Measurements from ENCODE around the gene PALD1.

PALD1 gene

DNA sequence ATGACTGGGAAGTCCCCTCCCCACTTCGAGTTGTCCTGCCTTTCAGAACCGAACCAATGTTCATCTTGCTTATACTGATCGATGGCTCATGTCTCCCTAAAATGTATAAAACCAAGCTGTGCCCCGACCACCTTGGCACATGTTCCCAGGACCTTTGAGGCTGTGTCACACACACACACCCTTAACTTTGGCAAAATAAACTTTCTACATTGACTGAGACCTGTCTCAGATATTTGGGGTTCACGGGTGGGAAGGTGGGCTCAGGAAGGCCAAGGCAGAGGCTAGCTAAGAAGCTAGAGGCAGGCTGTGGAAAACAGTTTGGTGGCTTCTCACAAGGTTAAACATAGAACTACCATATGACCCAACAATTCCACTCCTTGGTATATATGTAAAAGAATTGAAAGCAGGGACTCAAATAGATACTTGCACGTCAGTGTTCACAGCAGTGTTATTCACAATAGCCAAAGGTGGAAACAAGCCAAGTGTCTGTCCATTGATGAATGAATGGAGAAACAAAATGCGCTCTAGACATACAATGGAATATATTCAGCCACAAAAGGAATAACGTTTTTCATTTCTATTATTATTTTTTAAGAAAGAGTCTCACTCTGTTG lies 108.6 kb downstream of the PALD1 start:
- no peak for DNase-seq (ENCODE audit: insufficient read length, low spot score)
- no peak for FAIRE-seq
- TF ChIP-seq, protein P1, sequence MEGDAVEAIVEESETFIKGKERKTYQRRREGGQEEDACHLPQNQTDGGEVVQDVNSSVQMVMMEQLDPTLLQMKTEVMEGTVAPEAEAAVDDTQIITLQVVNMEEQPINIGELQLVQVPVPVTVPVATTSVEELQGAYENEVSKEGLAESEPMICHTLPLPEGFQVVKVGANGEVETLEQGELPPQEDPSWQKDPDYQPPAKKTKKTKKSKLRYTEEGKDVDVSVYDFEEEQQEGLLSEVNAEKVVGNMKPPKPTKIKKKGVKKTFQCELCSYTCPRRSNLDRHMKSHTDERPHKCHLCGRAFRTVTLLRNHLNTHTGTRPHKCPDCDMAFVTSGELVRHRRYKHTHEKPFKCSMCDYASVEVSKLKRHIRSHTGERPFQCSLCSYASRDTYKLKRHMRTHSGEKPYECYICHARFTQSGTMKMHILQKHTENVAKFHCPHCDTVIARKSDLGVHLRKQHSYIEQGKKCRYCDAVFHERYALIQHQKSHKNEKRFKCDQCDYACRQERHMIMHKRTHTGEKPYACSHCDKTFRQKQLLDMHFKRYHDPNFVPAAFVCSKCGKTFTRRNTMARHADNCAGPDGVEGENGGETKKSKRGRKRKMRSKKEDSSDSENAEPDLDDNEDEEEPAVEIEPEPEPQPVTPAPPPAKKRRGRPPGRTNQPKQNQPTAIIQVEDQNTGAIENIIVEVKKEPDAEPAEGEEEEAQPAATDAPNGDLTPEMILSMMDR (IDR thresholded peaks at IDR 0.05; ENCODE audit: insufficient read depth, missing control alignments) = no peak

DNA sequence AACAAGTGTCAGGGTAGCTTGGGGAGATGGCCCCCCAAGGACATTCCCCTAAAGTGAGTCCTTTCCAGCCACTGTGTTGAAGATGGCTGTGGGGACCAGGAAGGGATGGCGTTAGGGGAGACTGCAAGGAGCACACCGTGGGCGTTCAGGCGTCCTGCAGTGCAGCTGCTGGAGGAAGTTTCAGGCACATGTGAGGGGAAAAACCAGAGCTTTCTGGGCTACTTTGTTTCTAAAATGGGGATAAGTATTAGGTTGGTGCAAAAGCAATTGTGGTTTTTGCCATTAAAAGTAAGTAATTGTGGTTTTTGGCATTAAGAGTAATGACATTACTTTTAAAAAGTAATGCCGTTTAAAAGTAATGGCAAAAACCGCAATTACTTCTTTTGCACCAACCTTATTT lies 109.7 kb downstream of the PALD1 start:
- TF ChIP-seq, protein P1 (IDR thresholded peaks at IDR 0.05; ENCODE audit: insufficient read depth, missing control alignments) = no peak
- no peak for FAIRE-seq

GRCh38 chr10:70588859-70589570 lies 110.4 kb downstream of the PALD1 start:
- FAIRE-seq (no peak), DNase-seq (ENCODE audit: insufficient read length, low spot score) (no peak)
- TF ChIP-seq, protein P1 (IDR thresholded peaks at IDR 0.05; ENCODE audit: insufficient read depth, missing control alignments) = no peak

More for the DNA sequence above, 109.7 kb downstream of the PALD1 start:
- no peak for DNase-seq (ENCODE audit: insufficient read length, low spot score)

DNA sequence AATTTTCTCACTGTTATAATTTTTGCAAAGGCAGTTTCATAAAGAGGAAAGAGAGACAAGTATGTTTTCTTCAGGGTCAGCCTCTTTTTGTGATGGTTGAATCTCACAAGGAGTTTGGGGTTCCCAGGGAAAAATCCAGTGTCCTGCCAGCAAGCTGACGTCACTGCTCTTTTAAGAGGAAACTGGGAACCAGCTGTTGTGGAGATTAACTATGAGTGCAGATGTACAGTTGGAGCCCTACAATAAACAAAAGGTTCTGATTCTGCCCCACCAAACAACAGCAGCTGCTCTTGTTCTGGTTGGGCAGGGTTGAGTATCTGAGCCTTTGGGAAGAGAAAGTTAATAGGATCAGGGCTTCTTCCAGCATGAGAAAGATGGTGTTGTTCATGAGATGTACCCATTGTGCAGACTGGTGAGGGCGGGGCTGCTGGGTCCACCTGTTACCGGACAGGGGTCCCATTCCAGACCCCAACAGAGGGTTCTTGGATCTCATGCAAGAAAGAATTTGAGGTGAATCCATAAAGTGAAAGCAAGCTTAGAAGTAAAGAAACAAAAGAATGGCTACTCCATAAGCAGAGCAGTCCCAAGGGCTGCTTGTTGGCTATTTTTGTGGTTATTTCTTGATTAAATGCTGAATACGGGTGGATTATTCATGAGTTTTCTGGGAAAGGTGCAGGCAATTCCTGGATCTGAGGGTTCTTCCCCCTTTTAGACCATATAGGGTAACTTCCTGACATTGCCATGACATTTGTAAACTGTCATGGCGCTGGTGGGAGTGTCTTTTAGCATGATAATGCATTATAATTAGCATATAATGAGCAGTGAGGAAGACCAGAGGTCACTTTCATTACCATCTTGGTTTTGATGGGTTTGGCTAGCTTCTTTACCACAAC lies 111.4 kb downstream of the PALD1 start:
- FAIRE-seq (no peak), DNase-seq (ENCODE audit: insufficient read length, low spot score) (no peak)
- TF ChIP-seq, protein P1 (IDR thresholded peaks at IDR 0.05; ENCODE audit: insufficient read depth, missing control alignments) = no peak

DNA sequence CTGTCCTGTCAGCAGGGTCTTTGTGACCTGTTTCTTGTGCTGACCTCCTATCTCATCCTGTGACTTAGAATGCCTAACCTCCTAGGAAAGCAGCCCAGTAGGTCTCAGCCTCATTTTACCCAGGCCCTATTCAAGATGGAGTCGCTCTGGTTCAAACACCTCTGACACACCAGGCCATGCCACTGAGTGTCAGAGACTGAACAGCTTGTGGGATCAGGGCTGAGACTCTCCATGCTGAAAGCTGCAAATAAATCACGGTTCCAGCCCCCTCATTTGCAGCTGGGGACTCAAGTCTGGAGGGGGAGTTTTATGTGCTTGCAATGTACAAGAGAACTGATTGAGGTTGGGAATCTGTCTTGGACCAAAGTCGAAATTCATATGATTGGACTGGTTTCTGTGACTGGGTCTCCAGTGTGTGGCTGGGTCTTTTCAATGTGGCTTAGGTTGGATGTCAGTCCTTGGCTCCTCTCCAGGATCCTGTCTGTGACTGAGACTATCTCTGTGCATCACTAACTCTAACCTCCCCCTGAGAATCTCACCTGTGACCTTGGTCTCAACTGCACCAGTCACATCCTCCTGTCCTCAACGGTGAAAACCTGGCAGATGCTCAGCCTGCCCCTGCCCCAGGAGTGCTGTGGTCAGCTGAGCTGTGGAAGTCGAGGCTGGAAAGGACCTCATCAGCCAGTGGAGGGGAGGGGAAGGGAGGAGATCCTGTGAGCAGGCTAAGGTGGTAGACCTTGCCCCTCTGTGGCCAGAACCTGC lies 112.3 kb downstream of the PALD1 start:
- FAIRE-seq (no peak), DNase-seq (ENCODE audit: insufficient read length, low spot score) (no peak)
- TF ChIP-seq, protein P1 (IDR thresholded peaks at IDR 0.05; ENCODE audit: insufficient read depth, missing control alignments) = no peak

- TF ChIP-seq, protein P1 (IDR thresholded peaks at IDR 0.05; ENCODE audit: insufficient read depth, missing control alignments) = no peak
- no peak for DNase-seq (ENCODE audit: insufficient read length, low spot score)
- FAIRE-seq = no peak
These were observed 113.7 kb downstream of the PALD1 start for GRCh38 chr10:70592186-70592735.

All from D721Med (cell line).